ENCODE measurements around the gene FRMD4A.
"Not testable (repeated sequence)": the region's sequence is repeated elsewhere in the genome, so short reads cannot be mapped to it uniquely, and the experiment has no call there.

FRMD4A gene

GRCh38 chr10:13718820-13719219 lies 611.9 kb downstream of the FRMD4A start:
- peak overlapping the region; percentile 92 to 99 (median 97) for H3K27ac Mint-ChIP-seq
- no peak for TF ChIP-seq CTCF (IDR thresholded peaks at IDR 0.05; ENCODE audit: unreplicated experiment in 3 of 3)
- H3K27me3 Mint-ChIP-seq (ENCODE audit: low read depth): no peaks in the 10 kb centered on the region
- peak overlapping the region in 2 of 3 experiments; percentile 6 to 46 for H3K4me3 Mint-ChIP-seq
- H3K9me3 Mint-ChIP-seq: no peaks in the 10 kb centered on the region
- H3K4me1 Mint-ChIP-seq: peaks cover 68% of the 10 kb centered on the region
- H3K36me3 Mint-ChIP-seq (ENCODE audit: low read depth): peaks cover 31% of the 10 kb centered on the region

- H3K4me3 Mint-ChIP-seq: peak overlapping the region; percentile 39 to 74 (median 58)
- no peaks in the 10 kb centered on the region for H3K9me3 Mint-ChIP-seq
- TF ChIP-seq CTCF (IDR thresholded peaks at IDR 0.05; ENCODE audit: unreplicated experiment in 3 of 3): no peak
- H3K27me3 Mint-ChIP-seq (ENCODE audit: low read depth): no peaks in the 10 kb centered on the region
- peaks cover 65% of the 10 kb centered on the region for H3K4me1 Mint-ChIP-seq
- peaks cover 25% of the 10 kb centered on the region for H3K36me3 Mint-ChIP-seq (ENCODE audit: low read depth)
- H3K27ac Mint-ChIP-seq: peak overlapping the region; percentile 92 to 99 (median 97)
These were observed 612.6 kb downstream of the FRMD4A start for GRCh38 chr10:13717936-13718772.

- H3K36me3 Mint-ChIP-seq (ENCODE audit: low read depth): peaks cover 23% of the 10 kb centered on the region
- H3K4me3 Mint-ChIP-seq: peak overlapping the region; percentile 39 to 74 (median 58)
- peaks cover 69% of the 10 kb centered on the region for H3K4me1 Mint-ChIP-seq
- H3K27ac Mint-ChIP-seq: peak overlapping the region; percentile 92 to 99 (median 97)
- TF ChIP-seq CTCF (IDR thresholded peaks at IDR 0.05; ENCODE audit: unreplicated experiment in 3 of 3): no peak
- H3K9me3 Mint-ChIP-seq: no peaks in the 10 kb centered on the region
- no peaks in the 10 kb centered on the region for H3K27me3 Mint-ChIP-seq (ENCODE audit: low read depth)
These were observed 613.2 kb downstream of the FRMD4A start for GRCh38 chr10:13717571-13717935.

GRCh38 chr10:13716081-13717071 lies 614.3 kb downstream of the FRMD4A start:
- Mint-ChIP-seq H3K27me3 (ENCODE audit: low read depth) (no peaks in the 10 kb centered on the region), H3K4me1 (peaks cover 74% of the 10 kb centered on the region), H3K27ac (peak overlapping the region; percentile 33 to 83 (median 74)), H3K4me3 (no peak overlapping the region), H3K9me3 (no peaks in the 10 kb centered on the region), H3K36me3 (ENCODE audit: low read depth) (peaks cover 17% of the 10 kb centered on the region)
- no peak for TF ChIP-seq CTCF (IDR thresholded peaks at IDR 0.05; ENCODE audit: unreplicated experiment in 3 of 3)

GRCh38 chr10:13715596-13715995 lies 615.1 kb downstream of the FRMD4A start:
- H3K36me3 Mint-ChIP-seq (ENCODE audit: low read depth): peaks cover 13% of the 10 kb centered on the region
- H3K27ac Mint-ChIP-seq: peak overlapping the region; percentile 33 to 83 (median 74)
- H3K4me1 Mint-ChIP-seq: peaks cover 80% of the 10 kb centered on the region
- H3K27me3 Mint-ChIP-seq (ENCODE audit: low read depth); H3K9me3 Mint-ChIP-seq; H3K4me3 Mint-ChIP-seq: not testable (repeated sequence)

GRCh38 chr10:13715100-13715499 lies 615.6 kb downstream of the FRMD4A start:
- Mint-ChIP-seq H3K4me3 (no peak overlapping the region), H3K36me3 (ENCODE audit: low read depth) (peaks cover 8% of the 10 kb centered on the region), H3K27ac (peak overlapping the region; percentile 33 to 82 (median 74)), H3K27me3 (ENCODE audit: low read depth) (peaks cover under 1% of the 10 kb centered on the region), H3K9me3 (no peaks in the 10 kb centered on the region), H3K4me1 (peaks cover 80% of the 10 kb centered on the region)
- TF ChIP-seq CTCF (IDR thresholded peaks at IDR 0.05; ENCODE audit: unreplicated experiment in 3 of 3): no peak

Data from nephron (organoid).